Epithelial cell of proximal tubule (primary cell): Measurements from ENCODE around the gene HSF5. TPM values are rescaled to one million over a fixed set of nuclear protein-coding genes. Genes with fewer than 3 reads are reported as not detected.

Experiments used
- DNase-seq: peaks from one replicate; pipeline ENCODE4 v3.0.0-alpha.2; 2011; ENCODE audit warnings: low read depth
- H3K4me3 ChIP-seq: 2 replicates; pipeline ENCODE4 v1.5.1; 2011; ENCODE audit warnings: low read depth, mild to moderate bottlenecking, low read length
- CTCF ChIP-seq: conservative IDR thresholded peaks from 2 replicates; pipeline ENCODE4 v1.5.1; 2012; ENCODE audit warnings: low read depth, mild to moderate bottlenecking, low read length
- total RNA-seq: library from RNA; depleted of rRNA; stranded (reverse); fragments of >200 nt; gene quantifications from 2 replicates; pipeline ENCODE4 v1.2.3, GENCODE V29; 2015

HSF5 gene
- total RNA-seq, 1 donor from 2014 or later = 0.29 TPM

GRCh38 chr17:58528443-58528842, 40.2 kb upstream of the HSF5 start:
- no peak for DNase-seq
- no peak overlapping the region for H3K4me3 ChIP-seq
- no peak for TF ChIP-seq CTCF

DNA sequence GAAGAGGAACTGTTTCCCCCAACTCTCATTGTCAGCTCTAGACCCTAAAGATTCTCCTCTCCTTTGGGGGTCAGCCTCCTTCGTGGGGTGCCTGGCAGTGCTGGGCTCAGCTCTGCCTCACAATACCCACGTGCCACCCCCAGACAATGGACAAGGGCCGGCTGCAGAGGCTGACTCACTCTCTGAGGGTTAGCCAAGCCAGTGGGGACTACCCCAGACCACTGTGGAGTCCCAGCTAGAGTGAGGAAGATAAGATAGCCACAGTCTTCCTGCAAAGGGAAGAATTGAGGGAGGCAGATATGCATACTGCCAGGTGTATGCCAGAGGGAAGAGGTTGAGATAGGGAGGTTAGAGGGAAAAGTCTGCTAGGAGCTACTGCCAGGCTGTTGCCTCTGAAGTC, 39.7 kb upstream of the HSF5 start:
- H3K4me3 ChIP-seq = no peak overlapping the region
- DNase-seq = no peak
- no peak for TF ChIP-seq CTCF

DNA sequence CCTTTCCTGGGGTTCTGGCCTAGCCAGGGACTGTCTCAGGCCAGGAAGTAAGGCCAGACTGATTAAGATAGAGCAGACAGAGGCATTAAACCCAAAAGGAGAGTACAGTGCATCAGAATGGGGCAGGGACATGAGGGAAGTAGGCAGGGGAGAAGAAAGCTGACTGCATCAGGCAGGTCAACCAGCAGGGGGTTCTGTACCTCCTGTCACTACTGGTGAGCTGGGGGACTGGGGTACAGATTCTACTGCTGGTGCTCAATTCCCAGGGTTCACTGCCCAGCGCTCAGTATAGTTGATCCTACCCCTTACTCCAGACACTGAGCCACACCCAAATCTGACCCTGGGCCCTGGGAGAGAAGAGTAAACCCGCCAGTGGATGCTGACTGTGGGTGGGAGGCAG, 39.1 kb upstream of the HSF5 start:
- TF ChIP-seq CTCF = peak; percentile 17
- DNase-seq = no peak
- no peak overlapping the region for H3K4me3 ChIP-seq

DNA sequence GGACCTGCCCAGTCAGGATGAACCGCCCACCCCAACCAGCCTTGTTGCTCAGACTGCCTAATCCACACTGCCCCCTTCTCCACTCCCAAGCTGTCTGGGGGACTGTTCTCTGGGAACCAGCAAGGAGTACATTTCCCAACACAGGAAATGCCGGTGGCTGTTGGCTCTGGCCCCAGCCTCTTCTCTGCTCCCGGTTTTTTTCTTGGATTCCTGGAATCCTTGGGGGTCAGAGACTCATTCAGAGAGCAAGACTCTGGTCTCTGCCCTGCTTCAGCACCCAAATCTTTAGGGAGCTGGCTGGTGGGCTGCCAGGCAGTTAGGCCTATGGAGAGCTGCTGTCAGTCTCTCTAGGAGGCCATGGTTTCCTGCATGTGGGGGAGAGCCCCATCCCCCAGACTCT, 37.0 kb upstream of the HSF5 start:
- TF ChIP-seq CTCF = no peak
- no peak for DNase-seq
- no peak overlapping the region for H3K4me3 ChIP-seq

DNA sequence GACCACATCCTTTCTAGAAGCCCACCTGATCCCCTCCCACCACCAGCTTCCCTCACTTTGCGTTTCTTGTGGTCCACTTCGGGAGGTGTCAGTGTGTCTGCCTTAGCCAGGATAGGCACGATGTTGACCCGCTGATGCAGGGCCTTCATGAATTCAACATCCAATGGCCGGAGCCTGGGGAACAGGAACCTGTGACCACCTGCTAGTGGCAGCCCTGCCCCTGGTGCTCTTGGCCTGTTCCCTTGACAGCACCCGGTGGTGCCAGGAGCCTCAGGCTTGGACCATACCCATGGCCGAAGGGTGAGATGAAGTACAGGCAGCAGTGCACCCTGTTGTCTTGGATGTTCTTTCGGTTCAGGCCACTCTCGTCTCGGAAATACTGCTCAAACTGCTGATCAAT, 33.5 kb upstream of the HSF5 start:
- DNase-seq = no peak
- no peak for TF ChIP-seq CTCF
- no peak overlapping the region for H3K4me3 ChIP-seq

DNA sequence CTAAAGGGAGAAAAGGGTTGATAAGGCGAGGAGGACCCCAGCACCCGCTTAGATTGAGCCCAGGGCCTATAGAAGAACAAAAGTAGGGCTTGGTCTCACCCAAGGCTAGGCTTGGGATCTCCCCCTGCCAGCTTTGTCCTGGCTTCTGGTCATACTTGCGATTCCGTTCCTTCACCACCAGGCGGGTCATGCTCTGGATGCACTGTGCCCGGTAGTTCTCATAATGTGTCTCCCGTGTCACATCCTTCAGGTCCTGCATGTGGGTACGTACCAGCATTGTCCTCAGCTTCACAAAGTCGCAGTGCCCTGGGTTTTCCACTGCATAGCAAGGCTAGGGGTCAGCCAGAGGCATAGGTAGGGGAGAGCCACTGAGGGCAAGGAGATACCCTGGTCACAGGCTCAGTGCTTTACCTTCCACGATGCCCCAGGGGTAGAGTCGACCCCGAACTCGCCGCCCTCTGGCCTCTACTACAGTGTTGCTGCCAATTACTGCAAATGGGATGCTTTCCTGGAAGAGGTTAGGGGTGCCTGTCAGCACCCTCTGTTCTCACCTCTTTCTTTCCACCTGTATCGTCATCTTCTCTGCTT, 32.7 kb upstream of the HSF5 start:
- peak; percentile 35 for TF ChIP-seq CTCF
- H3K4me3 ChIP-seq = no peak overlapping the region
- DNase-seq = no peak

GRCh38 chr17:58517928-58518609, 29.9 kb upstream of the HSF5 start:
- peak; percentile 95 for DNase-seq
- TF ChIP-seq CTCF = no peak
- H3K4me3 ChIP-seq = peak overlapping the region; percentile 90
